ENCODE data around the gene POMT1.

POMT1 gene

DNA sequence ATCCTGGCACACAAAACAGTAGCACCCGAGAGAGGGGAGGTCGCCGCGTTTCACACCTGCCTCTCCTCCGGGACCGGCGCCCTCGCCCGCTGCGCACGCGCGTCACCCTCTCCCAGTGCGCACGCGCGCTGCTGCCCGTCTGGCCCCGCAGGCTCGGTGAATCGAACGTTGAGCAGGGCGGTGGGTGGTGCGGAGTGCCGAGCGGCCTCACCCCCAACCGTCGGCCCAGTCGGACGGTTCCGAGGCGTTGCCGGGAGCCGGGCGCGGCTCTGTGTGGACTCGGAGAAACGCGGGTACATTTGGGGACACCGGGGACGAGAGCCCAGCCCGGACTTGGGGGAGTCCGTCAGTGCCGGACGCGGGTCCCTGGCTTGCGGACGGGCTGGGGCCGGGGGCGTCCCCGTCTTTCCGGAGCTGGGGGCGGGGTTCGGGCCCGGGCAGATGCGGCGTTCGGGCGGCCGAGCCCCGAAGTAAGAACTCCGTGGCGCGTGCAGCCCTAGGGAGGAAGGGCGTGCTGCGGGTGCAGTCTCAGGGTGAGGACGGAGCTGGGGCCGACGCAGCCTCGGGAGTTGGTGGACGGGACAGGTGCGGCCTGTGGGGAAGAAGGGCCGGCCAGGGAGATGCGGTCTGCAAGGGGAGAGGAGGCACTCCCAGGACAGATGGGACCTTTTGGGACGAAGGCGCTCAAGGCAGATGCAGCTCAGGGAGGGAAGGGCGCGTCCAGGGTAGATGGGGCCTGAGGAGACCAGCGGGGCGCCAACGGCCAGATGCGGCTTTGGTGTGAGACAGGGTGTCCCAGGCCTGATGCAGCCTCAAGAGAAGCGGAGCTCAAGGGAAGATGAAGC lies at the start of gene POMT1 (continued):
- TF ChIP-seq OSR2 (tag by site-specific recombination; IDR thresholded peaks at IDR 0.05): no peak; the same call in none of the 2 replicates
- TF ChIP-seq GLI4 (tag by site-specific recombination; IDR thresholded peaks at IDR 0.05): no peak
- peak; percentile 69 for TF ChIP-seq SP3 (tag by site-specific recombination; IDR thresholded peaks at IDR 0.05)
- TF ChIP-seq ZNF549 (tag by site-specific recombination; IDR thresholded peaks at IDR 0.05): no peak
- TF ChIP-seq KLF1 (tag by site-specific recombination; IDR thresholded peaks at IDR 0.05): peak; percentile 93
- no peak for TF ChIP-seq TCF7L2 (IDR thresholded peaks at IDR 0.05; ENCODE audit: borderline replicate concordance, low read depth, low read length)
- peak; percentile 32; the same call in 1 of the 2 replicates for TF ChIP-seq ZNF629 (tag by site-specific recombination; IDR thresholded peaks at IDR 0.05)
- peak; percentile 96 for TF ChIP-seq ZBTB26 (tag by site-specific recombination; optimal IDR thresholded peaks at IDR 0.05)
- peak; percentile 76 for TF ChIP-seq ZNF335 (tag by site-specific recombination; conservative IDR thresholded peaks at IDR 0.05)
- no peak; the same call in 1 of the 2 replicates for TF ChIP-seq ZNF16 (tag by site-specific recombination; IDR thresholded peaks at IDR 0.05; ENCODE audit: low read depth)
- TF ChIP-seq FEZF1 (tag by site-specific recombination; IDR thresholded peaks at IDR 0.05): no peak
- no peak for TF ChIP-seq ZNF747 (tag by site-specific recombination; IDR thresholded peaks at IDR 0.05)
- TF ChIP-seq ZNF138 (tag by site-specific recombination; IDR thresholded peaks at IDR 0.05; ENCODE audit: borderline replicate concordance): no peak
- TF ChIP-seq KLF16 (tag by site-specific recombination; IDR thresholded peaks at IDR 0.05): peak; percentile 99
- TF ChIP-seq, protein P1, sequence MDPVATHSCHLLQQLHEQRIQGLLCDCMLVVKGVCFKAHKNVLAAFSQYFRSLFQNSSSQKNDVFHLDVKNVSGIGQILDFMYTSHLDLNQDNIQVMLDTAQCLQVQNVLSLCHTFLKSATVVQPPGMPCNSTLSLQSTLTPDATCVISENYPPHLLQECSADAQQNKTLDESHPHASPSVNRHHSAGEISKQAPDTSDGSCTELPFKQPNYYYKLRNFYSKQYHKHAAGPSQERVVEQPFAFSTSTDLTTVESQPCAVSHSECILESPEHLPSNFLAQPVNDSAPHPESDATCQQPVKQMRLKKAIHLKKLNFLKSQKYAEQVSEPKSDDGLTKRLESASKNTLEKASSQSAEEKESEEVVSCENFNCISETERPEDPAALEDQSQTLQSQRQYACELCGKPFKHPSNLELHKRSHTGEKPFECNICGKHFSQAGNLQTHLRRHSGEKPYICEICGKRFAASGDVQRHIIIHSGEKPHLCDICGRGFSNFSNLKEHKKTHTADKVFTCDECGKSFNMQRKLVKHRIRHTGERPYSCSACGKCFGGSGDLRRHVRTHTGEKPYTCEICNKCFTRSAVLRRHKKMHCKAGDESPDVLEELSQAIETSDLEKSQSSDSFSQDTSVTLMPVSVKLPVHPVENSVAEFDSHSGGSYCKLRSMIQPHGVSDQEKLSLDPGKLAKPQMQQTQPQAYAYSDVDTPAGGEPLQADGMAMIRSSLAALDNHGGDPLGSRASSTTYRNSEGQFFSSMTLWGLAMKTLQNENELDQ (tag by site-specific recombination; IDR thresholded peaks at IDR 0.05; ENCODE audit: low read depth): no peak
- TF ChIP-seq ZNF24 (tag by site-specific recombination; IDR thresholded peaks at IDR 0.05): 0 out of 2 replicates have a peak, but pooled peaks have one; percentile 66
- TF ChIP-seq ZNF391 (tag by site-specific recombination; IDR thresholded peaks at IDR 0.05; ENCODE audit: borderline replicate concordance, low read depth): 0 out of 2 replicates have a peak, but pooled peaks have one; percentile 71
- no peak for TF ChIP-seq ZNF311 (tag by site-specific recombination; IDR thresholded peaks at IDR 0.05; ENCODE audit: borderline replicate concordance)
- peak; percentile 46 for TF ChIP-seq SP2 (tag by site-specific recombination; IDR thresholded peaks at IDR 0.05)
- peak; percentile 62; the same call in 1 of the 2 replicates for TF ChIP-seq ZEB2 (tag by site-specific recombination; IDR thresholded peaks at IDR 0.05)
- no peak for TF ChIP-seq ZNF112 (tag by site-specific recombination; IDR thresholded peaks at IDR 0.05)
- no peak for TF ChIP-seq BCL11A (tag by site-specific recombination; IDR thresholded peaks at IDR 0.05; ENCODE audit: low read depth)
- TF ChIP-seq ZNF843 (tag by site-specific recombination; IDR thresholded peaks at IDR 0.05): peak; percentile 49; the same call in 1 of the 2 replicates
- no peak for TF ChIP-seq ZNF354C (tag by site-specific recombination; IDR thresholded peaks at IDR 0.05; ENCODE audit: borderline replicate concordance, low read depth)
- TF ChIP-seq KLF9 (tag by site-specific recombination; IDR thresholded peaks at IDR 0.05; ENCODE audit: low read depth): peak; percentile 93
- peak; percentile 82; the same call in 1 of the 2 replicates for TF ChIP-seq KLF7 (tag by site-specific recombination; IDR thresholded peaks at IDR 0.05; ENCODE audit: borderline replicate concordance)
- TF ChIP-seq KLF17 (tag by site-specific recombination; IDR thresholded peaks at IDR 0.05): peak; percentile 89
- peak; percentile 94 for TF ChIP-seq ZFHX2 (tag by site-specific recombination; conservative IDR thresholded peaks at IDR 0.05)
- TF ChIP-seq HOXC10 (CRISPR knock-in tag; IDR thresholded peaks at IDR 0.05): no peak
- peak; percentile 54; the same call in 1 of the 2 replicates for TF ChIP-seq ZNF600 (tag by site-specific recombination; IDR thresholded peaks at IDR 0.05)
- no peak for TF ChIP-seq ZNF585B (tag by site-specific recombination; IDR thresholded peaks at IDR 0.05)
- TF ChIP-seq ZSCAN16 (tag by site-specific recombination; IDR thresholded peaks at IDR 0.05): no peak
- TF ChIP-seq GLIS2 (tag by site-specific recombination; IDR thresholded peaks at IDR 0.05): peak; percentile 59; the same call in 1 of the 2 replicates
- TF ChIP-seq ZBTB10 (tag by site-specific recombination; IDR thresholded peaks at IDR 0.05): peak; percentile 80
